Stimulated activated CD8-positive, alpha-beta memory T cell treated with anti-CD3 and anti-CD28 coated beads, Interleukin-12 subunit alpha, Interleukin-12 subunit beta, amount 100 ng/mL, for 1 hour (primary cell): ENCODE data around the gene RASSF5.
"Not testable (repeated sequence)": the region's sequence is repeated elsewhere in the genome, so short reads cannot be mapped to it uniquely, and the experiment has no call there.

Source experiments
- DNase-seq: peaks from one replicate; pipeline ENCODE4 v3.0.0-alpha.2; 2020; ENCODE audit warnings: low read depth

Gene RASSF5

DNA sequence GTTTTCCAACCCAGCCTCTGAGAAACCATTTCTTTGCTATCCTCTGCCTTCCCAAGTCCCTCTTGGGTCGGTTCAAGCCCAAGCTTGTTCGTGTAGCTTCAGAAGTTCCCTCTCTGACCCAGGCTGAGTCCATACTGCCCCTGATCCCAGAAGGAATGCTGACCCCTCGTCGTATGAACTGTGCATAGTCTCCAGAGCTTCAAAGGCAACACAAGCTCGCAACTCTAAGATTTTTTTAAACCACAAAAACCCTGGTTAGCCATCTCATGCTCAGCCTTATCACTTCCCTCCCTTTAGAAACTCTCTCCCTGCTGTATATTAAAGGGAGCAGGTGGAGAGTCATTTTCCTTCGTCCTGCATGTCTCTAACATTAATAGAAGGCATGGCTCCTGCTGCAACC, 81.2 kb downstream of the RASSF5 start:
- DNase-seq: no peak

DNA sequence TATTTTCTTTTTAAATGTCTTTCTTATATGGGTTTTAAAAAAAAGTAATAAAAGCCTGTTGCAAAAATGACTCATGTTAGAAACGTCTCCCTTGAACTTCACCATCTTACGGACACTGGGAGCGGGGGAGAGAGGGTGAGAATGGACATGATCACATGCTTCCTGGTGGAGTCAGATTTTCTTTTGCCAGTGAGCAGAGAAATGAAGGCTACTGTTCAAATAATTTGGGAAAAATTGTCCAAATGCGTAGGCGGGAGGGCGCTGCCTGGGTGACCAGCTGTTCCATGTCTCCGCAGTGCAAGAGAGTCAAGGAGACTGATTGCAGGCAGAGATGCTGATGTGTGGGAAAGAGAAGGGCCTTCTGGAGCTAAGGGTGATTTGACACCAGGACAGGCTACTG, 81.9 kb downstream of the RASSF5 start:
- DNase-seq: no peak

DNA sequence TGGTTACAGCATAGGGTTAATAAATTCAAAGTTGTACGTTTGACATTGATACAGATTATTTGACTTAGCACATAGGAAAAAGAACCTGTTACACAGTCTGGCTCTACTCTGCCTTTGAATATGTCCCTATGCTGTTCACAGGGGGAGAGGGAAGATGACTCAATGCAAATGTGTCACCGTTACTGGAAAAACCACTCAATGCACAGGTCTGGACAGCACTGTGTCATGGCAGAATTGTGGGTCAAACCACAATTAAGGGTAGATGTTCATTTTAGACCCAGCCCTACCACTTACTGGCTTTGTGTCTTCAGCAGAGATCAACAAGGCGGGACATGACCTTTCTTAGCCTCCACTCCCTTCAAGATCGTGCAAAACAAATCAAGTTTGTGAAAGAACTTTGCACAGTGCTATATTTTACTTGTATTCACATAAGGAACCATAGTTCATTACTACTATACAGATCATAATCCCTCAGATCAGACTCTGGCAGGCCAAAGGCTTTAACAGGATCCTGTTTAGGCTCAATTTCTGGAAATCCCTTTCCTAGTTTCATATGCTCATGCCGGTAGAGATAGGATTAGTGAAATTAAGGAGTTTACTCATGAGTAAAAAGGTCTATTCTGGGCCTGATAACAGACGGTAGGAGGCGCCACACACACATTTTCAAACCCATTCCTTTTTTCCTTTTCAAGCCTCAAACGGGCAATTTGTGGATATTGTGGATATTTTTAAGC, 82.9 kb downstream of the RASSF5 start:
- peak; percentile 54 for DNase-seq

DNA sequence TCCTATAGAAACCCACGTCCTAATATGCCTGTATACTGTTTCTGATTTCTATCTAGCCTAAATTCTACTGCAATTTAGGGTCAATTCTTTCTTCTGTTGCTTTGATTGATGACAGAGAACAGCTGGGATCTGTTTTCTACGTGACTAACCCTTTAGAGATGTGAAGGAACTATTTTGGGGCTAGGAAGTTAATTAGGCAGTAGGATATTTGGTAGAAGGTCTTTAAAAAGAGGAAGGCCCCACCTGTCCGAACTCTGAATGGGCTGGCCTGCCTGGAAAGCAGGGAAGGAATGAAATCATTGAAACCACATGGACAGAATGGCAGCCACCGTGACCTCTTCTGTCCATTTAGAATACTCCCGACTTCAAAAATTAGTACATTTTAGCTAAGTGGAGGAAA, 83.9 kb downstream of the RASSF5 start:
- DNase-seq: no peak

DNA sequence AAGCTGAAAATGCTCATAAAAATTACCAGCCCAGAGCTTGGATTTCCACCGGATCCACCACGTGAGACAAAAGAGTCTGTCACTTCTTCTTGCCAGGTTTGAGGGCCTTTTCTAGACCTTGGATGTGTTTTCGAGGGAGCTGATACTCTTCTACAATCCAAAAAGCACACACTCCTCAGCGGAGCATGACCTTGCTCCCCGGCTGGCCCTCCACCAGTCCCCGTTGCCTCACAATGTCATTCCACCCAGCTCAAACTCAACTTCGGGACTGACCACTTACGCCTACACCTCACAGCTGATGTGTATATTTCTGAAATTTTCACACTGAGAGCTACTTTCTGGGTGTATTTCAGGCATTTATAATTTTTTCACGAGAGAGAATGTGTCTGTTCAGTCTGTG, 84.4 kb downstream of the RASSF5 start:
- DNase-seq: no peak

DNA sequence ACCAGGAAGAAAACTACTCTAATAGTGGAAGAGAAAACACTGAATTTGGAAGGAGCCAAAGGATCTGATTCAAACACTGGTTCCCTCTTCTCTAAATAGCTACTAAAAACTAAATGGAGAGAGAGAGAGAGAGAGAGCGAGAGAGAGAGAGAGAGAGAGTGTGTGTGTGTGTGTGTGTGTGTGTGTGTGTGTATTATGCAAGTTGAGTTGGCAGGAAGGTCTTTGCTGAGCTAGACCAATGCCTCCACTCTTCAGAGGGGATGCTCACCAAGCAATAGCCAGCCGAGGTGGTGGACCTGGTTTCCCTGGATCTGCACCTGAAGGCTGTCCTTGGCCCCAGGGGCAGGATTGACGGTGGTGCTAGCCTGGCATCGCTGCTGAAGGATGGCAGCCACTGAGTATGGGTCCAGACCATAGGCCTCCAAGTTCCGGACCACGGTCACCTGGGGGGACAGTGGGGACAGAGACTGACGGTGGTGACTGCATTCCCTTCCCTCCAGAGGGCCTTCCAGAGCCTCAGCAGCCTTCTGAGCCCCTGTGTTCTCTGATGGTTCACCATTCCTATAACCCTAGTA, 86.1 kb downstream of the RASSF5 start:
- DNase-seq: no peak

DNA sequence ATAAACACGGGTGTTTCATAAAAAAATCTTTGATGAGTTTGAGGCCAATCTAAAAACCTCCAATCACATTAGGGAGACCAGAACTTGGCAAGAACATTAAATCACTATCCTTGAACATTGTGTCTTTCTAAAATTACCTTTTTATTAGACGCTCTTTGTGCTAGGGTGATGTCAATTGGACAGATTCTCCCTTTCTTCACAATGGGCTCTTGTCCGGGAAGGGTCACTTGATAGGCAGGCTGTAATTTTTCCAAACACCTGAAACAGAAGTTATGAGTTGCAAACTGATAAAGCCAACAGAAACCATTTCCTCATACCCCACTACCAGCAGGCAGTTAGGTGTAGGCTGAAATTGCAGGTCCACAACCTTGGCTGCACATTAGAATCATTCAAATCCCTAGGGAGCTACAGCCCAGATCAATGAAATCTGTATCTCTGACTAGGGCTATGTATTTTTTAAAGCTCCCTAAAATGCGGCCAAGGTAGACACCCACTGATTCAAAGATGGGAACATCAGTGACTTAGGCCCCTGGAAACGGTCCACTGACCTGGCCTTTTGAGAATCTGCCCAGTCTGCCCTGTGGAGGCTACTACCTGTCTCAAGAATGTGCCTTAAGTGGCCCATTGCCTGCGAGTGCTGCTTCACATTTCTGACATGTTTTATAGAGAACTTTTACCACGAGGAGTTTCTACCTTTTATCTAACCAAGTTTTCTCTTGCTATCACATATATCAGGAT, 88.4 kb downstream of the RASSF5 start:
- no peak for DNase-seq

DNA sequence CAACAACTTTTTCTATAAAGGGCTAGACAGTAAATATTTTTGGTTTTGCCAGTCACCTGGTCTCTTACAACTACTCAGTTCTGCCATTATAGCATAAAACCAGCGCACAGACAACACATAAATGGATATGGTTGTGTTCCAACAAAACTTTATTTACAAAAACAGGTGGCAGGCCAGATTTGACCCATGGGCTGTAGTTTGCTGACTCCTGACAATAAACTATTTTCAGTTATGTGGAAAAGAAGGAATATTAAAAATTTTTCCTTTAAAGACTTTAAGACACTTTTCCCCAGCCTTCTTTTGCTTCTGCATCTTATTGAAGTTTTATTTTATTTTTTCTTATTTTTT, 89.0 kb downstream of the RASSF5 start:
- DNase-seq: no peak

DNA sequence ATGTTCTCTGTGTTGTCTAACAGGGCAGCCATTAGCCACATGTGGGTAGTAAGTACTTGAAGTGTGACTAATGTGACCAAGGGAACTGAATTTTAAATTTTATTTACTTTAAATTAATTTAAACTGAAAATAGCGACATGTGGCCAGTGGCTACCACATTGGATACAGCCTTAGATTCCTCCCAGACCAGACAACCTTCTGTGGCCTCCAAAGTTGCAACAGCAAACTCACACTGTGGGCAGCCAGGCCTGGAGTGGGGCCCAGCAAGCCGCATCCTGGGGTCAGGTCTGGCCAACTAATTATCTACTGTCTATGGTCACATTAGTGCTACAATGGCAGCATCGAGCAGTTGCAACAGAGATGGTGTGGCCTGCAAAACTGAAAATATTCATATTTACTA, 93.2 kb downstream of the RASSF5 start:
- DNase-seq: no peak

DNA sequence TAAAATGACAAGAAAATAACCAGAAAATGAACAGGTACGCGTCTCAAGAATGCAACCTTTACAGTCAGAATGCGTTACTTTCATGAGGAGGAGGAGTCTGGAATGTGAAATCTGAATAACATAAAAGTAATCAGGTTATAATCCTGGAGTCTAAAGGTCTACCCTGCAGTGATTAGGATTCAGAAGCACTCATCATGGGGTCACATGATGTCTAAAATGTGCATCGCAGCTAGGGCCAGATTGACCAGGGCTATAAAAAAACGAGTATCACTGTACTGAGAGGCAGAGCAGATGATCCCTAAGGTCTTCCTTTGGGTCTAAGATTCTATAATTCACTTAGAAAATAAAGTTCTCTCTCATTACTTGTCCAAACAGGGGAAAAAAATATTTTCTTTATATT, 97.5 kb downstream of the RASSF5 start:
- DNase-seq: no peak

DNA sequence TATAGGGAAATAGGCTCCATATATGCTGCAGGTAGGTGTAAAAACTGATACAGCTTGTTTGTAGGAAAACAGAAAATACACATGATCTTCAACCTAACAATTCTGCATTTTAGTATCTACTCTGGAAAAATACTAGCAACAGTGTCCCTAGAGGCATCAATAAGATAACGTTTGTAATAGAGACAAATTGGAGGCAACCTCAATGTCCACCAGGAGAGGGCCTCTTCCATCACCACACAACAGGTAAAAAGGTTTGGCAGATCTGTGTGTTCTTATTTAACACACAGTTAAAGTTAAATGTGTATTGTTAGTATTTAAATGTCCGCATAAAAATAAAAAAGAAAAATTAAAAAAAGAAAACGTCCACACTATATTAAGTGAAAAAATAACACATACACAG, 99.5 kb downstream of the RASSF5 start:
- no peak for DNase-seq

DNA sequence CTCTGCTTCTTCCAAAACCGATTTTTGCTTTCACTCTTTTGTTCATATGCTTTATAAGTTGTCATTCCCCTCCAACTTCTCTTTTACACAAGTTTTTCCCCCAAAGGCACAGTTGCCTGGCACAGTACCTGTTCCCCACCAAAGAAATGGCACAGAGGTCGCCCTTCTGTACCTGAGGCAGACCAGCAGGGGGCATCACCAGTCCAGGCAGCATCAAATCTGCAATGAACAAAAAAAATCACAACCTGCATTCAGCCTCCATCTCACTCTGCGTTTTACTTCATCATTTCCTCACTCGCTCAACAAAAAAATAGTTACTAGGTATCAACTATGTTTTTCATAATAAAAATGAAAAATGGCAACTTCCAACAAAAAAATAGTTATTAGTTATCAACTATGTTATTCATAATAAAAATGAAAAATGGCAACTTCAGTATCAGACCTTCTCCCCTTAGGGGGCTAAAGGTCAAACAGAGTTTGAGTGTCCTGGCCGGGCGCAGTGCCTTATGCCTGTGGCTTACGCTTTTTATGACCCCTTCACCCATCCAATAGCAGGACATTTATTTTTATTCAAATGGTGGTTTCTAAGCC, 100.9 kb downstream of the RASSF5 start:
- DNase-seq: peak; percentile 22

DNA sequence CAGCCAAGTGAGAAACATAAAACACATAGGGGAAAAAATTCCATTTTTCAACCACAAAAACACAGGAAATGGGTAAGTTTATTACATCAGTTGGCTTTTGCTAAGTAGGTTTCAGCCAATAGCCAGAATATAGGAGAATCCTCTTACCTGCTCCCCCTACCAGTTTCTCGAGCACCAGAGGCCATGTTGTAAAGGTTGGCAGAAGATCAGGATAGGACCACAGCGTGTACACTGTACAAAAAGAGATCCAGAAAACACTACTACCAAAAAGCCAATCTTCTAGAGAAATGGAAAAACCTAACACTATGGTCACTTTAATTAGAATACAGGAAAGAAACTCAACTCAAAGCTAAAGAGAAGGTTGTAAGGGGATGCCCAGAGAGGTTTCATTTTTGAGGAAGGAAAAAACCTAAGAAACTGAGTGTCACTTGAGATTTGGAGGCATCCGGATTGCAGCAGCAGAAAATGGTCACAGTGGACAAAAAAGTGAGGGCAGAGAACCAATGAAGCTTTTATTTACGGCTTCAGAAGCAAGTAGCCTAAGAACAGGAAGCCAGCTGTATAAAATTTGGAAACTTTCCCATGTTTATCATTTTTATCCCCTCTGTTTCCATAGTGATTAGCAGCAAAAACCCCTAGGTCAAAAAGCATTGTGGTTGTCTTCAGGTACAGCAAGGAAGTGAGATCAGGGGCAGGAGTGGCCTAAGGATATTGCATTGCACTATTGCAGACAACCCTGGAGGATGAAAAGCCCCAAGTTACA, 102.1 kb downstream of the RASSF5 start:
- no peak for DNase-seq

DNA sequence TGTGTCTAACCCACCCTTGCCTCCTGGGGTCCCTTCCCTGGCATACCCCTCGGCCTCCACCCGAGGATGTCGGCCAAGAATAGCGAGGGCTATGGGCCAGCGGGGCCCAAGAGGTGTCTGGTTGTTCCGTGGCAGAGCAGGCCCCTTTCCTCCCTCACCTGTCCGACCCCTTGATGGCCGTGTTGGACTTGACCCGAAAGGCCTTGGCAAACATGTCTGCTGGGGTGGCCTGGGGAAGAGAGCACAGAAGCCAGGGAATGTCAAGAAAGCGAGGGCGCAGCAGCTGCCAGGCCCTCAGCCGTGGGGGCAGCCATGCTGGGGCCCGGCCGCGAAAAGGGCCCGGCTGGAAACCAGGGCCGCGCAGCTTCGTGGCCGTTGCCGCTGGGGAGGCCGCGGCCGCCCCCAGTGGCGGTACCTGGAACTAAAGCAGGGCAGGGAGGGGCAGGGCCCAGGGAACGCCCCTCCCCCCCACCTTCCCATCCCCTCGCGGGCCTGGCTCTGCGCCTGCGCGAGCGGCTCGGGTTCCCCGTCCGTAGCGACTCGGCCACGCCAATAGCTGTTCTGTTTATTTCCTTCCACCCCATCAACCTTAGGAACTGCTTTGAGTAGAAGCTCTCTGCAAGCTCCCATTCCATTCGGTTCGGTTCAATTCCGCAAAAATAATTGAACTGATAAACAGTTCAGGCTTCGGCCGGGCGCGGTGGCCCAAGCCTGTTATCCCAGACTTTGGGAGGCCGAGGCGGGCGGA, 105.0 kb downstream of the RASSF5 start, which contains the start of gene EIF2D:
Gene EIF2D, minus strand, starts transcription at position 337 of the 748 bp plus-strand sequence. Its CDS starts 123 bp downstream, at position 214.
- DNase-seq: peak; percentile 89

DNA sequence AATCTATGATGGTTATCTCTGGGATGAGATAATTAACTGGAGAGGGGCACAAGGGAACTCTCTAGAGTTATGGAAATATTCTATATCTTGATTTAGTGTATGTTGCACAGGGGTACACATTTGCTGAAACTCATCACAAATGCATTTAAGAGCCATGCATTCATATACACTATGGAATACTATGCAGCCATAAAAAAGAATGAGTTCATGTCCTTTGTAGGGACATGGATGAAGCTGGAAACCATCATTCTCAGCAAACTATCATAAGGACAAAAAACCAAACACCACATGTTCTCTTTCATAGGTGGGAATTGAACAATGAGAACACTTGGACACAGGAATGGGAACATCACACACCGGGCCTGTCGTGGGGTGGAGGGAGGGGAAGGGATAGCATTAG, 119.1 kb downstream of the RASSF5 start:
- DNase-seq: not testable (repeated sequence)

DNA sequence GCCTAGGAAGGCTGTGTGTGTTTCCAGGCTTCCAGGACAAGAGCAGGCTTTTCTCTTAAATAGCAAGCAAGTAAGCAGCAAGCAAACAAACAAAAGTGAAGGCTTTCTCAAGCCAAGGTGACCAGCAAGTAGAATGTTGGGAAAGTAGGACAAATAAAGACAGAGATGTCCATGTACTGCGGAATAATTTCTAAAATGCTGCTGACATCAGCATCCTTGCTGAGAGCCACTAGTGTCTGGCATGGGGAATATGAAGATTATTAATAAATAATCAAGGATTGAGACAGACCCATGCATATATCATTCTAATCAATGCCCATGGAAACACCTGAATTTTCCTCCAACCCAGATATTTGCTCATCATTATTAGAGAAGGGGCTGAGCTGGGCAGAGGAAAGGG, 121.6 kb downstream of the RASSF5 start:
- no peak for DNase-seq

DNA sequence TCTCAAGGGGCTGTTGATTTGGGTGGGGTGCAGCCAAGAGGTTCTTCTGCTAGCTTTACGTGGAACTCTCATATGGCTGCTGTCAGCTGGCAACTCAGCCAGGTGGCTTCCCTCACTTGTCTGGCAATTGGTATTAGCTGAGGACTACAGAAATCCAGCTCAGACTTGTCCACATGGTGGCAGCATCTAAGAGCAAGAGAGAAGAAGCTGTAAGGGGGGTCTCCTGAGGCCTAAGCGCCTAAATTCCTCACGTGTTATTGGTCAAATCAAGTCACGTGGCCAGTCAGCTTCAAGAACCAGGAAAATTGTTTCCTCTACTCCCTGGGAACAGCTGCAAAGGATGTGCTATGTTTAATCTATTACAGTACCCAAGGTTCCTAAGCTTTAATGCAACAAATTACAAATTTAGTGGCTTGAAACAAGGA, 123.8 kb downstream of the RASSF5 start:
- no peak for DNase-seq

DNA sequence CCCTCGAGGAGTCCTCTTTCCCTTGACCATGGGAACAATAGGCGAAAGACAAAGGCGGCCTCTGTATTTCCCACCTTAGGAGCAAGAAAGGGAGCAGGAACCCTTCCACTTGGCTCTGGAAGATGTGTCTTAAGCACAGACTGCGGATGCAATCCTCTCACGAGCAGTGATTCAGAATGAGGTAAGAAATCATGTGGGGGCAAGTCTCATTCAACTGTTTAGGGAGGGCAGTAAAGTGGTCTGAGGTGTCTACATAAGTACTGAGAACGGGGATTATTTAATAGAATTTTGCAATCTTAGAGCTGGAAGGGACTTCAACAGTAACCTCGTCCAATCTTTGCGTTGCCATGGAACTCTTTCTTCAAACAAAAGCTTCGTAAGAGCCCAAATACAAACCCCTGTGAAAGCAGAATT, 126.4 kb downstream of the RASSF5 start:
- DNase-seq: no peak

DNA sequence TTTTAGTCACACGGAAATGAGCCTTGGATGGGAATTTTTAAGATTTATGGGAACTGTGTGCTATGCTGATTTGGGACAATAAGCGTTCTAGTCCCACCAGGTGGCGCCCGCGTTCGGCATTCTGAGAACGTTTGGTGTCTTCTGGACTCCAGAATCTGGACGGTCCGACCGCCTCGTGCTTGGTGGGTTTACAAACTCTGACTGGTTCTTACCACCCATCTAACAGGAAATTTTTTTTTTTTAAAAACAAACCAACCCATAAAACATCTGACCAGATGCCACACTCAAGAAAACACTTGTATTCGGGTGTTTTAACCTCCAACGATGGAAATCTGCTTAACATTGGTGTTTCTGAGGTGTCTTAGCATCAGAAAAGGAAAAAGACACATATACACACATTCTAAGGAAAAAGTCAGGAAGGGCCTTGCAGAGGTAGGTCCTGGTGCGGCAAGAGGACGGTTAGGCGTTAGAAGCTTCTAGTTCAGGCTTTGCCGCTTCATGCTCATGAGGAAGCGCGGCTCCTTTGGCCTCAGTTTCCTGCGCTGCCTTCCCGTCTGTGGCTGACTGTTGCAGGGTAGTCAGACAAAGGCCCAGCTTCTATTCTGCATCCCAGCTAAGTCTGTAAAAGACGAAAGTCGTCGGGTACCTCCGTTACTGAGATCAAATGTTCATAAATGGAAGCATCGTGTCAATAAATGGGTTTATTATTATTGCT, 127.2 kb downstream of the RASSF5 start:
- peak; percentile 63 for DNase-seq

DNA sequence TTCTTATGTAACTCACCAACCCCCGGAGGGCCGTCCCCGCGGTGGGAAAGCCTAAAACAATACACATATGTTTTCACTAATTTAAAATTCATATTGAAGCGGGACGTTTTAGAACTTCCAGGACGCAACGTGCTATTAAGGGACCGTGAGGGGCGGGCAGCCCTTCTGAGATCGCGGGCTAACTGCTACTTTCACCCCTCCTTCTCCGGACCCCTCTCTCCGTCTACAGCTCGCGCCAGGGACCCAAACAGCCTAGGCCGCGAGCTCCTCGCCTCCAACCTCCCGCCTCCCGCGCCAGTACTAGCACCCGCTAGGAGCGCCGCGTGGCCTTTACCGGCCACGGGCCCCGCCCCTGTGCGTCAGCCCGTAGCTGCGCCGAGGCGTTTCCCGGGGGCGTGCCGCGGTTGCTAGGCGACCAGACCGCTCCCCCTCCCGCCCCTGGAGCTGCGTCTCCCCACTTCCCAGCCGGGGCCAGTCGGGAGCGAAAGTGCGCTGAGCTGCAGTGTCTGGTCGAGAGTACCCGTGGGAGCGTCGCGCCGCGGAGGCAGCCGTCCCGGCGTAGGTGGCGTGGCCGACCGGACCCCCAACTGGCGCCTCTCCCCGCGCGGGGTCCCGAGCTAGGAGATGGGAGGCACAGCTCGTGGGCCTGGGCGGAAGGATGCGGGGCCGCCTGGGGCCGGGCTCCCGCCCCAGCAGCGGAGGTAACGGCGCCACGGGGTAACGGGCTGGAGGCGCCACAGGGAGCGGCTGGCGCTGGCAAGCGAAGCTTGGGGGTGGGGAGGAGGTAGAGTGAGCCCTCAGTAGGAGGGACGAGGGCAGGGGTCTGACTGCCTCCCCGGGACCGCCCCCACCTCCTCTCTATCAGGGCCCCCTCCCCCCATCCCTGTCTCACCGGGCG, 128.0 kb downstream of the RASSF5 start, which contains the start of gene DYRK3:
Gene DYRK3, plus strand, starts transcription at position 457 of the 898 bp plus-strand sequence. Its CDS starts 168 bp downstream, at position 625.
- peak; percentile 81 for DNase-seq
